H1 (cell line): ENCODE data around the gene ATAD3B. TPM values are rescaled to one million over a fixed set of nuclear protein-coding genes. Genes with fewer than 3 reads are reported as not detected.

Source experiments
- CTCF ChIA-PET: fragments of 300-600 bp; sonication (Branson Sonifier 250); formaldehyde crosslinking; loops from one replicate; lab custom pipeline; 2021; ENCODE audit not compliant: partially characterized antibody; lab: Charles Lee
- POLR2A ChIA-PET: fragments of 300-600 bp; sonication (Branson Sonifier 250); formaldehyde crosslinking; loops from one replicate; lab custom pipeline; 2021; ENCODE audit warnings: inconsistent platforms; ENCODE audit not compliant: partially characterized antibody; lab: Charles Lee
- DNase-seq, 2 experiments: peaks; one replicate each; pipeline versions ENCODE4 v3.0.0 to v3.0.0-alpha.2; 2010 to 2022; ENCODE audit warnings: low spot score in 2 of 2, low read depth in 1 of 2, mixed read lengths in 1 of 2
- FAIRE-seq: peaks from 2 replicates; lab custom pipeline; 2011; peaks lifted over from hg19 to GRCh38; lab: Jason Lieb, UNC
- H2AFZ ChIP-seq: 2 replicates; pipeline ENCODE4 v1.8.1; 2012; ENCODE audit warnings: low read length, inconsistent platforms
- H2AK5ac ChIP-seq: 2 replicates; pipeline ENCODE4 v1.6.1; 2013; ENCODE audit warnings: low read depth, low read length
- H2BK120ac ChIP-seq: replicated peaks from 2 replicates; pipeline ENCODE3; 2013; ENCODE audit warnings: low read depth, low read length, inconsistent platforms
- H2BK12ac ChIP-seq: 2 replicates; pipeline ENCODE4 v1.6.1; 2013; ENCODE audit warnings: low read depth, low read length
- H2BK15ac ChIP-seq: 2 replicates; pipeline ENCODE4 v1.6.1; 2013; ENCODE audit warnings: low read length
- H2BK20ac ChIP-seq: 2 replicates; pipeline ENCODE4 v1.6.1; 2013; ENCODE audit warnings: low read length
- H2BK5ac ChIP-seq: 2 replicates; pipeline ENCODE4 v1.6.1; 2013; ENCODE audit warnings: low read depth, low read length
- H3K14ac ChIP-seq: 2 replicates; pipeline ENCODE4 v1.6.1; 2013; ENCODE audit warnings: inconsistent platforms; ENCODE audit not compliant: insufficient read length
- H3K18ac ChIP-seq: 2 replicates; pipeline ENCODE4 v1.6.1; 2013; ENCODE audit warnings: low read length; ENCODE audit errors: extremely low read depth
- H3K23ac ChIP-seq: 2 replicates; pipeline ENCODE4 v1.6.1; 2013; ENCODE audit warnings: inconsistent platforms; ENCODE audit not compliant: insufficient read length
- H3K23me2 ChIP-seq: 2 replicates; pipeline ENCODE4 v1.6.1; 2013; ENCODE audit warnings: low read depth, low read length
- H3K27ac ChIP-seq: 2 replicates; pipeline ENCODE4 v1.6.1; 2011; ENCODE audit warnings: low read depth, low read length, inconsistent platforms
- H3K27me3 ChIP-seq, 4 experiments: replicated peaks in 1 of 4; 1 replicate in 1 of 4; 2 replicates in 3 of 4; pipeline versions ENCODE4 v1.6.1 to v1.8.1; 2011 to 2013; ENCODE audit warnings: low read length in 3 of 4, mild to moderate bottlenecking in 3 of 4, inconsistent platforms in 2 of 4, mixed read lengths in 2 of 4, moderate library complexity in 1 of 4; ENCODE audit not compliant: control insufficient read depth in 3 of 4, insufficient read depth in 3 of 4; ENCODE audit errors: extremely low read depth in 1 of 4
- H3K36me3 ChIP-seq, 4 experiments: 2 replicates each; pipeline versions ENCODE4 v1.6.1 to v1.8.1; 2011 to 2013; ENCODE audit warnings: mild to moderate bottlenecking in 4 of 4, low read length in 3 of 4, moderate library complexity in 2 of 4, control low read depth in 1 of 4, inconsistent platforms in 1 of 4; ENCODE audit not compliant: insufficient read depth in 4 of 4, control insufficient read depth in 2 of 4
- H3K4ac ChIP-seq: replicated peaks from 2 replicates; pipeline ENCODE3; 2013; ENCODE audit warnings: low read length, low read depth, mixed read lengths, inconsistent platforms; ENCODE audit not compliant: insufficient read length
- H3K4me1 ChIP-seq, 4 experiments: replicated peaks in 1 of 4; 1 replicate in 1 of 4; 2 replicates in 3 of 4; pipeline versions ENCODE4 v1.6.1 to v1.8.1; 2011 to 2013; ENCODE audit warnings: low read length in 3 of 4, inconsistent platforms in 2 of 4, mixed read lengths in 1 of 4; ENCODE audit not compliant: insufficient read depth in 4 of 4, control insufficient read depth in 3 of 4
- H3K4me2 ChIP-seq, 2 experiments: 2 replicates each; pipeline versions ENCODE4 v1.6.1 to v1.8.1; 2011 to 2013; ENCODE audit warnings: low read depth in 2 of 2, low read length in 2 of 2, control low read depth in 1 of 2, inconsistent platforms in 1 of 2, mild to moderate bottlenecking in 1 of 2; ENCODE audit not compliant: insufficient read depth in 1 of 2
- H3K4me3 ChIP-seq, 4 experiments: fragments of 200-600, 300-600 bp in 1 of 4; sonication (generic), shearing (Covaris generic), sonication (Bioruptor Twin) in 1 of 4; 2 replicates each; pipeline versions ENCODE4 v1.5.1 to v1.8.1; 2011 to 2016; ENCODE audit warnings: low read length in 4 of 4, low read depth in 3 of 4, control low read depth in 2 of 4, inconsistent platforms in 2 of 4, mild to moderate bottlenecking in 2 of 4, mixed read lengths in 1 of 4, moderate library complexity in 1 of 4; ENCODE audit not compliant: insufficient read depth in 2 of 4; ENCODE audit errors: extremely low read depth in 1 of 4
- H3K56ac ChIP-seq: replicated peaks from 2 replicates; pipeline ENCODE3; 2013; ENCODE audit warnings: low read depth, mild to moderate bottlenecking, mixed read lengths, low read length, inconsistent platforms; ENCODE audit not compliant: insufficient read length
- H3K79me1 ChIP-seq: 2 replicates; pipeline ENCODE4 v1.6.1; 2013; ENCODE audit warnings: low read depth, low read length, control low read depth
- H3K79me2 ChIP-seq, 2 experiments: 2 replicates each; pipeline versions ENCODE4 v1.6.1 to v1.8.1; 2012 to 2013; ENCODE audit warnings: low read length in 2 of 2, mild to moderate bottlenecking in 2 of 2, inconsistent platforms in 1 of 2; ENCODE audit not compliant: insufficient read depth in 2 of 2, control insufficient read depth in 1 of 2
- H3K9ac ChIP-seq, 4 experiments: replicated peaks in 1 of 4; 1 replicate in 1 of 4; 2 replicates in 3 of 4; pipeline versions ENCODE4 v1.6.1 to v1.8.1; 2011 to 2013; ENCODE audit warnings: low read depth in 3 of 4, low read length in 3 of 4, control low read depth in 2 of 4, mild to moderate bottlenecking in 2 of 4, moderate library complexity in 2 of 4, inconsistent platforms in 1 of 4; ENCODE audit errors: extremely low read depth in 1 of 4
- H3K9me3 ChIP-seq, 2 experiments: 2 replicates each; pipeline versions ENCODE4 v1.6.1 to v1.8.1; 2012 to 2013; ENCODE audit warnings: mild to moderate bottlenecking in 2 of 2, moderate library complexity in 2 of 2, control low read depth in 1 of 2, inconsistent platforms in 1 of 2, low read depth in 1 of 2, low read length in 1 of 2, mixed read lengths in 1 of 2; ENCODE audit not compliant: insufficient read depth in 2 of 2
- H4K20me1 ChIP-seq, 2 experiments: replicated peaks in 1 of 2; 2 replicates each; pipeline versions ENCODE3 to v1.8.1; 2011 to 2013; ENCODE audit warnings: inconsistent platforms in 2 of 2, low read length in 2 of 2, mild to moderate bottlenecking in 1 of 2; ENCODE audit not compliant: insufficient read depth in 2 of 2, control insufficient read depth in 1 of 2
- H4K5ac ChIP-seq: 2 replicates; pipeline ENCODE4 v1.6.1; 2013; ENCODE audit warnings: low read length, low read depth, mixed read lengths, inconsistent platforms; ENCODE audit not compliant: insufficient read length
- H4K8ac ChIP-seq: 2 replicates; pipeline ENCODE4 v1.8.0; 2013; ENCODE audit warnings: mild to moderate bottlenecking, moderate library complexity, low read length, inconsistent platforms; ENCODE audit not compliant: insufficient read depth; ENCODE audit errors: extremely low read depth
- H4K91ac ChIP-seq: replicated peaks from 2 replicates; pipeline ENCODE3; 2013; ENCODE audit warnings: low read length, mixed read lengths, inconsistent platforms; ENCODE audit not compliant: insufficient read length
- JUND ChIP-seq: IDR thresholded peaks from 2 replicates; pipeline ENCODE4 v1.6.1; 2011; ENCODE audit warnings: mild to moderate bottlenecking, improper control_type of control experiment, low read length
- POLR2A ChIP-seq, 2 experiments: IDR thresholded peaks; 1 replicate in 1 of 2; 2 replicates in 1 of 2; pipeline ENCODE4 v1.6.1; 2011; ENCODE audit warnings: low read depth in 2 of 2, low read length in 2 of 2, mild to moderate bottlenecking in 2 of 2; ENCODE audit errors: control extremely low read depth in 1 of 2
- SIN3A ChIP-seq, 2 experiments: IDR thresholded peaks in 1 of 2; conservative IDR thresholded peaks in 1 of 2; 2 replicates each; pipeline ENCODE4 v1.6.1; 2011 to 2012; ENCODE audit warnings: low read length in 2 of 2, improper control_type of control experiment in 1 of 2, low read depth in 1 of 2, mild to moderate bottlenecking in 1 of 2
- WGBS, 2 experiments: shearing (Covaris generic) in 1 of 2; methylation state at CpG; one replicate each; pipeline versions ENCODE4 v1.1.6 to v1.1.7; 2013 to 2015; ENCODE audit warnings: low lambda C conversion rate in 2 of 2, mixed read lengths in 2 of 2, inconsistent platforms in 1 of 2, low coverage in 1 of 2, missing lambda C conversion rate in 1 of 2; ENCODE audit not compliant: insufficient replicate concordance in 2 of 2, insufficient coverage in 1 of 2, insufficient read length in 1 of 2; ENCODE audit errors: extremely low coverage in 1 of 2, missing lambda C conversion rate in 1 of 2; 5-methylcytosine and 5-hydroxymethylcytosine counted together
- polyA plus RNA-seq, 7 experiments: library from polyadenylated mRNA; depleted of rRNA in 3 of 7; stranded (reverse) in 5 of 7; unstranded in 2 of 7; fragments of >200 nt in 5 of 7; fragments of 200-250 nt in 2 of 7; gene quantifications; 1 replicate in 5 of 7; 2 replicates in 1 of 7; 4 replicates in 1 of 7; pipeline versions ENCODE4 v1.2.1 to v1.2.3, GENCODE V29; 2011 to 2013; ENCODE audit warnings: missing spikeins in 2 of 7, mixed read lengths in 2 of 7
- total RNA-seq: library from RNA; stranded (reverse); fragmentation: NEBNext Ultra II Directional; extraction: Animal tissue kit (Norgen Biotek cat#: 25700); gene quantifications from 2 replicates; pipeline ENCODE4 v1.2.1, GENCODE V29; 2021

Gene ATAD3B
- total and polyA plus RNA-seq, 2 of the 8 experiments (the other 6 are each of a cell fraction or from before 2014, with no cell fraction given): 31.3 to 63.0 TPM

GRCh38 chr1:1470626-1471388, 758 bp upstream of the ATAD3B start:
- peaks cover 0 to 5% of the 10 kb centered on the region in 2 experiments for H4K20me1 ChIP-seq
- H2BK12ac ChIP-seq: no peak overlapping the region
- H3K18ac ChIP-seq: no peak overlapping the region
- POLR2A ChIA-PET: interaction anchor here (0.9 kb wide), 1 partner anchor 72 kb away, joined by 4 read pairs; the partner anchor contains the start of gene CCNL2
- H3K9me3 ChIP-seq: no peaks in the 10 kb centered on the region
- H3K27ac ChIP-seq: no peak overlapping the region; the same call in 1 of the 2 replicates
- H3K4ac ChIP-seq: no peak overlapping the region
- DNase-seq: peak in 1 of 2 experiments; percentile 51
- no peak overlapping the region for H2AK5ac ChIP-seq
- peak overlapping the region; percentile 34 to 82 (median 72) for H3K9ac ChIP-seq
- peaks cover 3% of the 10 kb centered on the region; the same call in 1 of the 2 replicates for H3K23me2 ChIP-seq
- peak overlapping the region; percentile 4 for H4K5ac ChIP-seq
- H3K23ac ChIP-seq: no peak overlapping the region
- no peak overlapping the region for H2BK20ac ChIP-seq
- peaks cover 0 to 8% (median under 1%) of the 10 kb centered on the region in 4 experiments; a peak in 2 of 7 replicates for H3K4me1 ChIP-seq
- TF ChIP-seq POLR2A (IDR thresholded peaks at IDR 0.05; ENCODE audit: control extremely low read depth in 1 of 2, low read depth in 2 of 2, low read length in 2 of 2) (peak in 1 of 2 experiments; percentile 5; a peak in 1 of 3 replicates), JUND (no peak), SIN3A (conservative IDR thresholded peaks at IDR 0.05 in 1 of 2, IDR thresholded peaks at IDR 0.05 in 1 of 2; ENCODE audit: low read depth in 1 of 2, low read length in 2 of 2) (0 out of 4 replicates have a peak, but pooled peaks of 1 of the 2 experiments have one; percentile 34)
- no peaks in the 10 kb centered on the region for H3K27me3 ChIP-seq
- H3K56ac ChIP-seq: no peak overlapping the region
- H4K8ac ChIP-seq: no peak overlapping the region
- no peak overlapping the region for H2AFZ ChIP-seq
- FAIRE-seq: no peak
- peak overlapping the region; percentile 64 to 74 for H3K4me2 ChIP-seq
- 20% methylated on average over 16 of the region's 16 CpGs; no CpG with 5 or more reads in 1 of the 2 experiments for WGBS, 2 experiments
- H2BK15ac ChIP-seq: no peak overlapping the region
- H3K36me3 ChIP-seq: no peaks in the 10 kb centered on the region
- peaks cover 10 to 23% of the 10 kb centered on the region in 2 experiments for H3K79me2 ChIP-seq
- H2BK120ac ChIP-seq: no peak overlapping the region
- H2BK5ac ChIP-seq: 0 out of 2 replicates have a peak overlapping the region, but pooled peaks have one; percentile 66
- CTCF ChIA-PET: interaction anchor here (0.7 to 1.5 kb wide), 3 partner anchors 30 to 181 kb away, joined by 3 to 4 read pairs (median 3); no protein-coding TSS in a partner anchor
- H3K79me1 ChIP-seq: 0 out of 2 replicates have a peak, but pooled peaks cover 3% of the 10 kb centered on the region
- H3K14ac ChIP-seq: no peak overlapping the region
- peak overlapping the region; percentile 79 to 93 (median 88) for H3K4me3 ChIP-seq
- no peak overlapping the region for H4K91ac ChIP-seq
